H1 (cell line): ENCODE results near the gene GRIA4. TPM values are rescaled to one million over a fixed set of nuclear protein-coding genes. Genes with fewer than 3 reads are reported as not detected.

Experiments
- CTCF ChIA-PET: fragments of 300-600 bp; sonication (Branson Sonifier 250); formaldehyde crosslinking; loops from one replicate; lab custom pipeline; 2021; ENCODE audit not compliant: partially characterized antibody; lab: Charles Lee
- POLR2A ChIA-PET: fragments of 300-600 bp; sonication (Branson Sonifier 250); formaldehyde crosslinking; loops from one replicate; lab custom pipeline; 2021; ENCODE audit warnings: inconsistent platforms; ENCODE audit not compliant: partially characterized antibody; lab: Charles Lee
- DNase-seq, 2 experiments: peaks; one replicate each; pipeline versions ENCODE4 v3.0.0 to v3.0.0-alpha.2; 2010 to 2022; ENCODE audit warnings: low spot score in 2 of 2, low read depth in 1 of 2, mixed read lengths in 1 of 2
- FAIRE-seq: peaks from 2 replicates; lab custom pipeline; 2011; peaks lifted over from hg19 to GRCh38; lab: Jason Lieb, UNC
- H2AFZ ChIP-seq: 2 replicates; pipeline ENCODE4 v1.8.1; 2012; ENCODE audit warnings: low read length, inconsistent platforms
- H2AK5ac ChIP-seq: 2 replicates; pipeline ENCODE4 v1.6.1; 2013; ENCODE audit warnings: low read depth, low read length
- H2BK120ac ChIP-seq: replicated peaks from 2 replicates; pipeline ENCODE3; 2013; ENCODE audit warnings: low read depth, low read length, inconsistent platforms
- H2BK12ac ChIP-seq: 2 replicates; pipeline ENCODE4 v1.6.1; 2013; ENCODE audit warnings: low read depth, low read length
- H2BK15ac ChIP-seq: 2 replicates; pipeline ENCODE4 v1.6.1; 2013; ENCODE audit warnings: low read length
- H2BK20ac ChIP-seq: 2 replicates; pipeline ENCODE4 v1.6.1; 2013; ENCODE audit warnings: low read length
- H2BK5ac ChIP-seq: 2 replicates; pipeline ENCODE4 v1.6.1; 2013; ENCODE audit warnings: low read depth, low read length
- H3K14ac ChIP-seq: 2 replicates; pipeline ENCODE4 v1.6.1; 2013; ENCODE audit warnings: inconsistent platforms; ENCODE audit not compliant: insufficient read length
- H3K18ac ChIP-seq: 2 replicates; pipeline ENCODE4 v1.6.1; 2013; ENCODE audit warnings: low read length; ENCODE audit errors: extremely low read depth
- H3K23ac ChIP-seq: 2 replicates; pipeline ENCODE4 v1.6.1; 2013; ENCODE audit warnings: inconsistent platforms; ENCODE audit not compliant: insufficient read length
- H3K23me2 ChIP-seq: 2 replicates; pipeline ENCODE4 v1.6.1; 2013; ENCODE audit warnings: low read depth, low read length
- H3K27ac ChIP-seq: 2 replicates; pipeline ENCODE4 v1.6.1; 2011; ENCODE audit warnings: low read depth, low read length, inconsistent platforms
- H3K27me3 ChIP-seq, 4 experiments: replicated peaks in 1 of 4; 1 replicate in 1 of 4; 2 replicates in 3 of 4; pipeline versions ENCODE4 v1.6.1 to v1.8.1; 2011 to 2013; ENCODE audit warnings: low read length in 3 of 4, mild to moderate bottlenecking in 3 of 4, inconsistent platforms in 2 of 4, mixed read lengths in 2 of 4, moderate library complexity in 1 of 4; ENCODE audit not compliant: control insufficient read depth in 3 of 4, insufficient read depth in 3 of 4; ENCODE audit errors: extremely low read depth in 1 of 4
- H3K36me3 ChIP-seq, 4 experiments: 2 replicates each; pipeline versions ENCODE4 v1.6.1 to v1.8.1; 2011 to 2013; ENCODE audit warnings: mild to moderate bottlenecking in 4 of 4, low read length in 3 of 4, moderate library complexity in 2 of 4, control low read depth in 1 of 4, inconsistent platforms in 1 of 4; ENCODE audit not compliant: insufficient read depth in 4 of 4, control insufficient read depth in 2 of 4
- H3K4ac ChIP-seq: replicated peaks from 2 replicates; pipeline ENCODE3; 2013; ENCODE audit warnings: low read length, low read depth, mixed read lengths, inconsistent platforms; ENCODE audit not compliant: insufficient read length
- H3K4me1 ChIP-seq, 4 experiments: replicated peaks in 1 of 4; 1 replicate in 1 of 4; 2 replicates in 3 of 4; pipeline versions ENCODE4 v1.6.1 to v1.8.1; 2011 to 2013; ENCODE audit warnings: low read length in 3 of 4, inconsistent platforms in 2 of 4, mixed read lengths in 1 of 4; ENCODE audit not compliant: insufficient read depth in 4 of 4, control insufficient read depth in 3 of 4
- H3K4me2 ChIP-seq, 2 experiments: 2 replicates each; pipeline versions ENCODE4 v1.6.1 to v1.8.1; 2011 to 2013; ENCODE audit warnings: low read depth in 2 of 2, low read length in 2 of 2, control low read depth in 1 of 2, inconsistent platforms in 1 of 2, mild to moderate bottlenecking in 1 of 2; ENCODE audit not compliant: insufficient read depth in 1 of 2
- H3K4me3 ChIP-seq, 4 experiments: fragments of 200-600, 300-600 bp in 1 of 4; sonication (generic), shearing (Covaris generic), sonication (Bioruptor Twin) in 1 of 4; 2 replicates each; pipeline versions ENCODE4 v1.5.1 to v1.8.1; 2011 to 2016; ENCODE audit warnings: low read length in 4 of 4, low read depth in 3 of 4, control low read depth in 2 of 4, inconsistent platforms in 2 of 4, mild to moderate bottlenecking in 2 of 4, mixed read lengths in 1 of 4, moderate library complexity in 1 of 4; ENCODE audit not compliant: insufficient read depth in 2 of 4; ENCODE audit errors: extremely low read depth in 1 of 4
- H3K56ac ChIP-seq: replicated peaks from 2 replicates; pipeline ENCODE3; 2013; ENCODE audit warnings: low read depth, mild to moderate bottlenecking, mixed read lengths, low read length, inconsistent platforms; ENCODE audit not compliant: insufficient read length
- H3K79me1 ChIP-seq: 2 replicates; pipeline ENCODE4 v1.6.1; 2013; ENCODE audit warnings: low read depth, low read length, control low read depth
- H3K79me2 ChIP-seq, 2 experiments: 2 replicates each; pipeline versions ENCODE4 v1.6.1 to v1.8.1; 2012 to 2013; ENCODE audit warnings: low read length in 2 of 2, mild to moderate bottlenecking in 2 of 2, inconsistent platforms in 1 of 2; ENCODE audit not compliant: insufficient read depth in 2 of 2, control insufficient read depth in 1 of 2
- H3K9ac ChIP-seq, 4 experiments: replicated peaks in 1 of 4; 1 replicate in 1 of 4; 2 replicates in 3 of 4; pipeline versions ENCODE4 v1.6.1 to v1.8.1; 2011 to 2013; ENCODE audit warnings: low read depth in 3 of 4, low read length in 3 of 4, control low read depth in 2 of 4, mild to moderate bottlenecking in 2 of 4, moderate library complexity in 2 of 4, inconsistent platforms in 1 of 4; ENCODE audit errors: extremely low read depth in 1 of 4
- H3K9me3 ChIP-seq, 2 experiments: 2 replicates each; pipeline versions ENCODE4 v1.6.1 to v1.8.1; 2012 to 2013; ENCODE audit warnings: mild to moderate bottlenecking in 2 of 2, moderate library complexity in 2 of 2, control low read depth in 1 of 2, inconsistent platforms in 1 of 2, low read depth in 1 of 2, low read length in 1 of 2, mixed read lengths in 1 of 2; ENCODE audit not compliant: insufficient read depth in 2 of 2
- H4K20me1 ChIP-seq, 2 experiments: replicated peaks in 1 of 2; 2 replicates each; pipeline versions ENCODE3 to v1.8.1; 2011 to 2013; ENCODE audit warnings: inconsistent platforms in 2 of 2, low read length in 2 of 2, mild to moderate bottlenecking in 1 of 2; ENCODE audit not compliant: insufficient read depth in 2 of 2, control insufficient read depth in 1 of 2
- H4K5ac ChIP-seq: 2 replicates; pipeline ENCODE4 v1.6.1; 2013; ENCODE audit warnings: low read length, low read depth, mixed read lengths, inconsistent platforms; ENCODE audit not compliant: insufficient read length
- H4K8ac ChIP-seq: 2 replicates; pipeline ENCODE4 v1.8.0; 2013; ENCODE audit warnings: mild to moderate bottlenecking, moderate library complexity, low read length, inconsistent platforms; ENCODE audit not compliant: insufficient read depth; ENCODE audit errors: extremely low read depth
- H4K91ac ChIP-seq: replicated peaks from 2 replicates; pipeline ENCODE3; 2013; ENCODE audit warnings: low read length, mixed read lengths, inconsistent platforms; ENCODE audit not compliant: insufficient read length
- BRCA1 ChIP-seq: IDR thresholded peaks from 2 replicates; pipeline ENCODE4 v1.6.1; 2012; ENCODE audit warnings: low read depth, low read length, improper control_type of control experiment
- CHD2 ChIP-seq: IDR thresholded peaks from 2 replicates; pipeline ENCODE4 v1.6.1; 2012; ENCODE audit warnings: low read length, improper control_type of control experiment
- FOSL1 ChIP-seq: IDR thresholded peaks from 2 replicates; pipeline ENCODE4 v1.6.1; 2011; ENCODE audit warnings: mild to moderate bottlenecking, low read depth, low read length, moderate library complexity; ENCODE audit not compliant: insufficient read depth
- POLR2AphosphoS5 ChIP-seq: IDR thresholded peaks from 2 replicates; pipeline ENCODE4 v1.6.1; 2011; ENCODE audit warnings: low read depth, low read length
- RFX5 ChIP-seq: IDR thresholded peaks from 2 replicates; pipeline ENCODE4 v1.6.1; 2011; ENCODE audit warnings: low read depth, low read length, improper control_type of control experiment, borderline replicate concordance
- SAP30 ChIP-seq: fragments of 300-600 bp; sonication (generic); IDR thresholded peaks from 2 replicates; pipeline ENCODE4 v1.7.1; 2012; ENCODE audit warnings: low read length, moderate library complexity, mild to moderate bottlenecking, inconsistent platforms; ENCODE audit not compliant: insufficient read depth, insufficient replicate concordance
- TAF1 ChIP-seq: IDR thresholded peaks from 2 replicates; pipeline ENCODE4 v1.6.1; 2011; ENCODE audit warnings: mild to moderate bottlenecking, low read depth, low read length
- WGBS, 2 experiments: shearing (Covaris generic) in 1 of 2; methylation state at CpG; one replicate each; pipeline versions ENCODE4 v1.1.6 to v1.1.7; 2013 to 2015; ENCODE audit warnings: low lambda C conversion rate in 2 of 2, mixed read lengths in 2 of 2, inconsistent platforms in 1 of 2, low coverage in 1 of 2, missing lambda C conversion rate in 1 of 2; ENCODE audit not compliant: insufficient replicate concordance in 2 of 2, insufficient coverage in 1 of 2, insufficient read length in 1 of 2; ENCODE audit errors: extremely low coverage in 1 of 2, missing lambda C conversion rate in 1 of 2; 5-methylcytosine and 5-hydroxymethylcytosine counted together
- polyA plus RNA-seq, 7 experiments: library from polyadenylated mRNA; depleted of rRNA in 3 of 7; stranded (reverse) in 5 of 7; unstranded in 2 of 7; fragments of >200 nt in 5 of 7; fragments of 200-250 nt in 2 of 7; gene quantifications; 1 replicate in 5 of 7; 2 replicates in 1 of 7; 4 replicates in 1 of 7; pipeline versions ENCODE4 v1.2.1 to v1.2.3, GENCODE V29; 2011 to 2013; ENCODE audit warnings: missing spikeins in 2 of 7, mixed read lengths in 2 of 7
- total RNA-seq: library from RNA; stranded (reverse); fragmentation: NEBNext Ultra II Directional; extraction: Animal tissue kit (Norgen Biotek cat#: 25700); gene quantifications from 2 replicates; pipeline ENCODE4 v1.2.1, GENCODE V29; 2021

Gene GRIA4
- total and polyA plus RNA-seq, 2 of the 8 experiments (the other 6 are each of a cell fraction or from before 2014, with no cell fraction given): 12.5 to 21.8 TPM

- Histone ChIP-seq H4K20me1 (peaks cover 2 to 3% of the 10 kb centered on the region in 2 experiments), H2BK20ac (no peak overlapping the region), H3K14ac (no peak overlapping the region), H3K27me3 (no peaks in the 10 kb centered on the region), H2AK5ac (no peak overlapping the region), H3K36me3 (peaks cover 0 to 32% (median 15%) of the 10 kb centered on the region in 4 experiments; a peak in 5 of 8 replicates), H3K23ac (no peak overlapping the region), H3K4me3 (no peak overlapping the region), H3K9ac (no peak overlapping the region), H3K79me2 (peaks cover 3 to 85% of the 10 kb centered on the region in 2 experiments; a peak in 3 of 4 replicates), H4K8ac (no peak overlapping the region), H3K27ac (no peak overlapping the region), H3K9me3 (no peaks in the 10 kb centered on the region), H3K56ac (no peak overlapping the region), H2BK120ac (no peak overlapping the region), H3K79me1 (peaks cover 7% of the 10 kb centered on the region; the same call in 1 of the 2 replicates), H3K23me2 (no peaks in the 10 kb centered on the region), H2AFZ (no peak overlapping the region), H4K91ac (no peak overlapping the region), H2BK12ac (no peak overlapping the region), H3K18ac (no peak overlapping the region), H4K5ac (no peak overlapping the region), H2BK15ac (no peak overlapping the region), H3K4me2 (no peak overlapping the region; a peak in 1 of 4 replicates), H3K4ac (no peak overlapping the region), H2BK5ac (no peak overlapping the region), H3K4me1 (peaks cover 0 to 4% (median 0%) of the 10 kb centered on the region in 4 experiments; a peak in 2 of 7 replicates)
- WGBS, 2 experiments: 78% methylated on average over 3 of the region's 3 CpGs; no CpG with 5 or more reads in 1 of the 2 experiments
- POLR2A ChIA-PET: no interaction called here
- CTCF ChIA-PET: no interaction called here
- DNase-seq (no peak), FAIRE-seq (no peak)
- TF ChIP-seq RFX5 (no peak), FOSL1 (no peak), TAF1 (no peak), CHD2 (no peak), SAP30 (no peak), BRCA1 (no peak), POLR2AphosphoS5 (no peak)
Observed at GRCh38 chr11:106012744-106013143, 402.9 kb downstream of the GRIA4 start.
